ENCODE measurements around the gene FTO. TPM values are rescaled to one million over a fixed set of nuclear protein-coding genes. Genes with fewer than 3 reads are reported as not detected.

Gene FTO
- polyA plus RNA-seq, 1 donor from 2014 or later = 80.1 TPM

DNA sequence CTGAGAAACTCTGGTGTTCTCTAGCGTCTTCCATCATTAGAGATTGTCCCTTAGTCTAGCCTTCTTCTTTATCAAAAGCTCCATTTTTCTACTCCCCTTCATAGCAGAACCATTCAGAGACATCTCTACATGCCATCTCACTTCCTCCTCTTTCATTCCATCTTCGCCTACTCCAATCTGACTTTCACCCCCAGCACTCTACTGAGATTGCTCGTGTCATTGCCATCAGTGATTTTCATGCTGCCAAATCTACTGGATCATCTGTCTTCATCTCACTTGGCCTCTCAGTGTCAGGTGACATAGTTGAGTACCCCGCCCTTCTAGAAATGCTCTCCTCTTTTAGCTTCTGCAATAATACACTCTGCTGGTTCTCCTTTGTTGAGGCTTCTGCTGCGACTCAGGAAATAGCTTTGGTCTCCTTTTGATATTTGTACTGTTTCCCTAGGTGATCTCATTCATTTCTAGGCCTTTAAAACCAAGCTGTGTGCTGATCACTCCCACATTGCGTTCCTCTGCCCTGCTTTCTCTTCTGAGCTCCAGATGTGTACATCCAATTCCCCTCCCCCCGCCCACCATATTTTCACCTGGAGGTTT, 119.1 kb downstream of the FTO start:
- Histone ChIP-seq H4K20me1 (ENCODE audit: insufficient read depth) (no peaks in the 10 kb centered on the region), H3K79me2 (replicated peaks; ENCODE audit: insufficient read depth, low read length) (no peaks in the 10 kb centered on the region), H3F3A (ENCODE audit: insufficient read depth, low read length, poor library complexity, severe bottlenecking) (no peaks in the 10 kb centered on the region), H3K9me3 (ENCODE audit: low read length) (no peaks in the 10 kb centered on the region), H3K4me2 (ENCODE audit: low read length) (no peak overlapping the region), H3K9me2 (ENCODE audit: insufficient read depth, low read length) (no peaks in the 10 kb centered on the region), H2AFZ (ENCODE audit: low read depth, low read length) (no peak overlapping the region), H3K27me3 (ENCODE audit: insufficient read depth, low read depth, low read length) (no peaks in the 10 kb centered on the region), H3K9ac (ENCODE audit: low read length) (no peak overlapping the region), H3K36me3 (ENCODE audit: insufficient read depth, low read length) (peaks cover 5% of the 10 kb centered on the region), H3K4me3 (ENCODE audit: low read length) (no peak overlapping the region), H3K27ac (ENCODE audit: low read length) (no peak overlapping the region)
- no peak for TF ChIP-seq RAD21 (conservative IDR thresholded peaks at IDR 0.05)
- no peak for TF ChIP-seq MXI1 (conservative IDR thresholded peaks at IDR 0.05; ENCODE audit: poor library complexity, severe bottlenecking)
- TF ChIP-seq POLR2AphosphoS5 (IDR thresholded peaks at IDR 0.05) = no peak
- TF ChIP-seq, protein P1, sequence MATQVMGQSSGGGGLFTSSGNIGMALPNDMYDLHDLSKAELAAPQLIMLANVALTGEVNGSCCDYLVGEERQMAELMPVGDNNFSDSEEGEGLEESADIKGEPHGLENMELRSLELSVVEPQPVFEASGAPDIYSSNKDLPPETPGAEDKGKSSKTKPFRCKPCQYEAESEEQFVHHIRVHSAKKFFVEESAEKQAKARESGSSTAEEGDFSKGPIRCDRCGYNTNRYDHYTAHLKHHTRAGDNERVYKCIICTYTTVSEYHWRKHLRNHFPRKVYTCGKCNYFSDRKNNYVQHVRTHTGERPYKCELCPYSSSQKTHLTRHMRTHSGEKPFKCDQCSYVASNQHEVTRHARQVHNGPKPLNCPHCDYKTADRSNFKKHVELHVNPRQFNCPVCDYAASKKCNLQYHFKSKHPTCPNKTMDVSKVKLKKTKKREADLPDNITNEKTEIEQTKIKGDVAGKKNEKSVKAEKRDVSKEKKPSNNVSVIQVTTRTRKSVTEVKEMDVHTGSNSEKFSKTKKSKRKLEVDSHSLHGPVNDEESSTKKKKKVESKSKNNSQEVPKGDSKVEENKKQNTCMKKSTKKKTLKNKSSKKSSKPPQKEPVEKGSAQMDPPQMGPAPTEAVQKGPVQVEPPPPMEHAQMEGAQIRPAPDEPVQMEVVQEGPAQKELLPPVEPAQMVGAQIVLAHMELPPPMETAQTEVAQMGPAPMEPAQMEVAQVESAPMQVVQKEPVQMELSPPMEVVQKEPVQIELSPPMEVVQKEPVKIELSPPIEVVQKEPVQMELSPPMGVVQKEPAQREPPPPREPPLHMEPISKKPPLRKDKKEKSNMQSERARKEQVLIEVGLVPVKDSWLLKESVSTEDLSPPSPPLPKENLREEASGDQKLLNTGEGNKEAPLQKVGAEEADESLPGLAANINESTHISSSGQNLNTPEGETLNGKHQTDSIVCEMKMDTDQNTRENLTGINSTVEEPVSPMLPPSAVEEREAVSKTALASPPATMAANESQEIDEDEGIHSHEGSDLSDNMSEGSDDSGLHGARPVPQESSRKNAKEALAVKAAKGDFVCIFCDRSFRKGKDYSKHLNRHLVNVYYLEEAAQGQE (IDR thresholded peaks at IDR 0.05; ENCODE audit: borderline replicate concordance) = no peak
- TF ChIP-seq EZH2 (IDR thresholded peaks at IDR 0.05; ENCODE audit: borderline replicate concordance, insufficient read depth, low read length, poor library complexity, severe bottlenecking) = no peak
- TF ChIP-seq, protein P2, sequence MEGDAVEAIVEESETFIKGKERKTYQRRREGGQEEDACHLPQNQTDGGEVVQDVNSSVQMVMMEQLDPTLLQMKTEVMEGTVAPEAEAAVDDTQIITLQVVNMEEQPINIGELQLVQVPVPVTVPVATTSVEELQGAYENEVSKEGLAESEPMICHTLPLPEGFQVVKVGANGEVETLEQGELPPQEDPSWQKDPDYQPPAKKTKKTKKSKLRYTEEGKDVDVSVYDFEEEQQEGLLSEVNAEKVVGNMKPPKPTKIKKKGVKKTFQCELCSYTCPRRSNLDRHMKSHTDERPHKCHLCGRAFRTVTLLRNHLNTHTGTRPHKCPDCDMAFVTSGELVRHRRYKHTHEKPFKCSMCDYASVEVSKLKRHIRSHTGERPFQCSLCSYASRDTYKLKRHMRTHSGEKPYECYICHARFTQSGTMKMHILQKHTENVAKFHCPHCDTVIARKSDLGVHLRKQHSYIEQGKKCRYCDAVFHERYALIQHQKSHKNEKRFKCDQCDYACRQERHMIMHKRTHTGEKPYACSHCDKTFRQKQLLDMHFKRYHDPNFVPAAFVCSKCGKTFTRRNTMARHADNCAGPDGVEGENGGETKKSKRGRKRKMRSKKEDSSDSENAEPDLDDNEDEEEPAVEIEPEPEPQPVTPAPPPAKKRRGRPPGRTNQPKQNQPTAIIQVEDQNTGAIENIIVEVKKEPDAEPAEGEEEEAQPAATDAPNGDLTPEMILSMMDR (IDR thresholded peaks at IDR 0.05; ENCODE audit: poor library complexity, severe bottlenecking) = no peak

DNA sequence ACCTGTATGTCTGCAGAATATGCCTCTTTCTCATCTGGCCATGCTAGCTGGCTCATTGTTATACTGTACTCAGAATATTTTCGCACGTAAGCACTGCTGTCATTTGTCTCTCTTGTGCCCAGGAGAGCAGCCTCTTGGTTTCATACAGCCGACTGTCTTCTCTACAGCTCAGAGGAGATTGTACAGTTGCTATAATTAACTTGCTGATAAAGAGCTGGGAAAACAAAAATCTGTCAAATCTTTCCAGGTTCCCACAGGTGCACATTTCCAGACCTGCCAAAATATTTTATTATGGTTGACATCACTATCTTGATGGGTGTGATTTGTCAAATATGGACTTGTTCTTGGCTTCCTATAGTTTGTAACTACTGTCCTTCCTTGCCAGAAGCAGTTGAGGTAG, 122.7 kb downstream of the FTO start:
- Histone ChIP-seq H3K79me2 (replicated peaks; ENCODE audit: insufficient read depth, low read length) (no peaks in the 10 kb centered on the region), H3K4me2 (ENCODE audit: low read length) (no peak overlapping the region), H3K9ac (ENCODE audit: low read length) (no peak overlapping the region), H3F3A (ENCODE audit: insufficient read depth, low read length, poor library complexity, severe bottlenecking) (no peaks in the 10 kb centered on the region), H2AFZ (ENCODE audit: low read depth, low read length) (no peak overlapping the region), H3K4me3 (ENCODE audit: low read length) (no peak overlapping the region), H3K27ac (ENCODE audit: low read length) (no peak overlapping the region), H3K9me2 (ENCODE audit: insufficient read depth, low read length) (no peaks in the 10 kb centered on the region), H4K20me1 (ENCODE audit: insufficient read depth) (no peaks in the 10 kb centered on the region), H3K36me3 (ENCODE audit: insufficient read depth, low read length) (peaks cover 5% of the 10 kb centered on the region), H3K9me3 (ENCODE audit: low read length) (no peaks in the 10 kb centered on the region), H3K27me3 (ENCODE audit: insufficient read depth, low read depth, low read length) (no peaks in the 10 kb centered on the region)
- TF ChIP-seq TAF1 (IDR thresholded peaks at IDR 0.05; ENCODE audit: low read depth) (no peak), RAD21 (conservative IDR thresholded peaks at IDR 0.05) (no peak), POLR2AphosphoS5 (IDR thresholded peaks at IDR 0.05) (no peak), EP300 (conservative IDR thresholded peaks at IDR 0.05; ENCODE audit: poor library complexity, severe bottlenecking) (no peak), MXI1 (conservative IDR thresholded peaks at IDR 0.05; ENCODE audit: poor library complexity, severe bottlenecking) (no peak), SMC3 (conservative IDR thresholded peaks at IDR 0.05; ENCODE audit: poor library complexity) (no peak), EZH2 (IDR thresholded peaks at IDR 0.05; ENCODE audit: borderline replicate concordance, insufficient read depth, low read length, poor library complexity, severe bottlenecking) (no peak)
- TF ChIP-seq, protein P2 (IDR thresholded peaks at IDR 0.05; ENCODE audit: poor library complexity, severe bottlenecking) = no peak
- TF ChIP-seq, protein P1 (IDR thresholded peaks at IDR 0.05; ENCODE audit: borderline replicate concordance) = no peak

All from neural cell (in vitro differentiated cells).